ENCODE data around the gene RSBN1L. TPM values are rescaled to one million over a fixed set of nuclear protein-coding genes. Genes with fewer than 3 reads are reported as not detected.

The RSBN1L gene
- total and polyA plus RNA-seq, 12 donors = 7.9 to 21.3 (median 13.1) TPM

- Histone ChIP-seq H3K36me3 (replicated peaks in 1 of 2) (no peaks in the 10 kb centered on the region), H3K9me3 (replicated peaks in 1 of 3) (peaks cover 0 to 13% (median 7%) of the 10 kb centered on the region in 3 donors), H3K4me1 (replicated peaks in 1 of 2) (peaks cover 0 to 6% of the 10 kb centered on the region in 2 donors), H3K27me3 (no peaks in the 10 kb centered on the region), H3K4me3 (no peak overlapping the region), H3K27ac (no peak overlapping the region)
- WGBS, 4 donors = 60 to 66% (median 64%) methylated on average over 2 of the region's 2 CpGs
- no peak for DNase-seq
- intact Hi-C loops (cut with DNase I) = no loop called here
- TF ChIP-seq CTCF (IDR thresholded peaks at IDR 0.05) = no peak
- TF ChIP-seq POLR2A (IDR thresholded peaks at IDR 0.05) = no peak
Measured at GRCh38 chr7:77802557-77803405, 106.5 kb downstream of the RSBN1L start.

GRCh38 chr7:77806425-77806824 lies 110.2 kb downstream of the RSBN1L start:
- H3K27me3 ChIP-seq = no peaks in the 10 kb centered on the region
- WGBS, 4 donors = 93 to 100% (median 96%) methylated on average over 2 of the region's 2 CpGs
- H3K36me3 ChIP-seq (replicated peaks in 1 of 2) = no peaks in the 10 kb centered on the region
- no peaks in the 10 kb centered on the region for H3K4me1 ChIP-seq (replicated peaks in 1 of 2)
- no peak overlapping the region for H3K4me3 ChIP-seq
- intact Hi-C loops (cut with DNase I) = no loop called here
- TF ChIP-seq POLR2A (IDR thresholded peaks at IDR 0.05) (no peak), CTCF (IDR thresholded peaks at IDR 0.05) (no peak)
- H3K27ac ChIP-seq = no peak overlapping the region
- peaks cover 0 to 13% (median 7%) of the 10 kb centered on the region in 3 donors for H3K9me3 ChIP-seq (replicated peaks in 1 of 3)
- DNase-seq = no peak

GRCh38 chr7:77808517-77808916 lies 112.3 kb downstream of the RSBN1L start:
- no peaks in the 10 kb centered on the region for H3K27me3 ChIP-seq
- intact Hi-C loops (cut with DNase I) = no loop called here
- H3K36me3 ChIP-seq (replicated peaks in 1 of 2) = no peaks in the 10 kb centered on the region
- WGBS, 4 donors = 90 to 100% (median 93%) methylated on average over 1 of the region's 1 CpG
- no peak overlapping the region for H3K27ac ChIP-seq
- no peak overlapping the region for H3K4me3 ChIP-seq
- peaks cover 0 to 5% of the 10 kb centered on the region in 2 donors for H3K4me1 ChIP-seq (replicated peaks in 1 of 2)
- DNase-seq = no peak
- TF ChIP-seq POLR2A (IDR thresholded peaks at IDR 0.05) (no peak), CTCF (IDR thresholded peaks at IDR 0.05) (no peak)
- peaks cover 0 to 13% (median 7%) of the 10 kb centered on the region in 3 donors for H3K9me3 ChIP-seq (replicated peaks in 1 of 3)

GRCh38 chr7:77811516-77812289 lies 115.4 kb downstream of the RSBN1L start:
- no peak for DNase-seq
- TF ChIP-seq POLR2A (IDR thresholded peaks at IDR 0.05) = no peak
- TF ChIP-seq CTCF (IDR thresholded peaks at IDR 0.05) = no peak
- Histone ChIP-seq H3K36me3 (replicated peaks in 1 of 2) (no peaks in the 10 kb centered on the region), H3K4me3 (no peak overlapping the region), H3K27ac (no peak overlapping the region), H3K4me1 (replicated peaks in 1 of 2) (peaks cover 0 to 5% of the 10 kb centered on the region in 2 donors), H3K27me3 (no peaks in the 10 kb centered on the region), H3K9me3 (replicated peaks in 1 of 3) (peaks cover 0 to 7% (median 0%) of the 10 kb centered on the region in 3 donors)
- intact Hi-C loops (cut with DNase I) = no loop called here
- WGBS, 4 donors = 93 to 98% (median 94%) methylated on average over 2 of the region's 2 CpGs
